Fibroblast of lung (primary cell): ENCODE results near the gene TRAPPC12. TPM values are rescaled to one million over a fixed set of nuclear protein-coding genes. Genes with fewer than 3 reads are reported as not detected.

ENCODE experiments used
- DNase-seq, 2 donors: peaks; one replicate each; pipeline versions ENCODE4 v3.0.0 to v3.0.0-alpha.2; 2010; ENCODE audit warnings: low read depth in 2 of 2
- H2AFZ ChIP-seq: 2 replicates; pipeline ENCODE4 v1.5.1; 2012; ENCODE audit warnings: low read length, control low read depth, inconsistent platforms
- H3K27ac ChIP-seq: 2 replicates; pipeline ENCODE4 v1.5.1; 2011; ENCODE audit warnings: low read length, control low read depth; ENCODE audit not compliant: insufficient read depth
- H3K27me3 ChIP-seq: 2 replicates; pipeline ENCODE4 v1.5.1; 2011; ENCODE audit warnings: mild to moderate bottlenecking, low read length; ENCODE audit not compliant: control insufficient read depth, insufficient read depth
- H3K36me3 ChIP-seq: 2 replicates; pipeline ENCODE4 v1.5.1; 2011; ENCODE audit warnings: low read length; ENCODE audit not compliant: control insufficient read depth, insufficient read depth
- H3K4me1 ChIP-seq: 2 replicates; pipeline ENCODE4 v1.5.1; 2011; ENCODE audit warnings: low read length; ENCODE audit not compliant: control insufficient read depth, insufficient read depth; ENCODE audit errors: extremely low read depth
- H3K4me2 ChIP-seq: 2 replicates; pipeline ENCODE4 v1.5.1; 2011; ENCODE audit warnings: low read length, control low read depth; ENCODE audit not compliant: insufficient read depth; ENCODE audit errors: extremely low read depth
- H3K4me3 ChIP-seq, 4 experiments: fragments of 200-600 bp in 1 of 4; sonication (generic) in 1 of 4; replicated peaks in 1 of 4; 2 replicates each; pipeline ENCODE4 v1.5.1; 2011 to 2016; ENCODE audit warnings: low read length in 4 of 4, low read depth in 3 of 4, mild to moderate bottlenecking in 3 of 4, control low read depth in 2 of 4, inconsistent platforms in 1 of 4, mixed read lengths in 1 of 4; ENCODE audit not compliant: insufficient read depth in 1 of 4; ENCODE audit errors: control extremely low read depth in 1 of 4
- H3K79me2 ChIP-seq: 2 replicates; pipeline ENCODE4 v1.5.1; 2012; ENCODE audit warnings: mild to moderate bottlenecking, low read length, inconsistent platforms; ENCODE audit not compliant: control insufficient read depth, insufficient read depth
- H3K9ac ChIP-seq: 2 replicates; pipeline ENCODE4 v1.5.1; 2011; ENCODE audit warnings: mild to moderate bottlenecking, low read length, control low read depth; ENCODE audit not compliant: insufficient read depth
- H3K9me3 ChIP-seq: 2 replicates; pipeline ENCODE4 v1.5.1; 2012; ENCODE audit warnings: low read depth, low read length; ENCODE audit not compliant: control insufficient read depth, insufficient read depth
- H4K20me1 ChIP-seq: 2 replicates; pipeline ENCODE4 v1.5.1; 2011; ENCODE audit warnings: low read length; ENCODE audit not compliant: control insufficient read depth, insufficient read depth; ENCODE audit errors: extremely low read depth
- EZH2 ChIP-seq: IDR thresholded peaks from 2 replicates; pipeline ENCODE4 v1.5.1; 2012; ENCODE audit warnings: low read length, control low read depth, mild to moderate bottlenecking; ENCODE audit errors: missing control alignments
- polyA plus RNA-seq, 2 donors: library from polyadenylated mRNA; depleted of rRNA in 1 of 2; stranded (reverse) in 1 of 2; unstranded in 1 of 2; fragments of >200 nt; gene quantifications; 2 replicates each; pipeline ENCODE4 v1.2.1, GENCODE V29; 2011 to 2012; ENCODE audit warnings: missing spikeins in 1 of 2
- total RNA-seq: library from RNA; depleted of rRNA; stranded (reverse); fragments of >200 nt; gene quantifications from 2 replicates; pipeline ENCODE4 v1.2.1, GENCODE V29; 2014
- TF ChIP-seq, protein P1 (sequence below), 2 donors: IDR thresholded peaks in 1 of 2; conservative IDR thresholded peaks in 1 of 2; 1 replicate in 1 of 2; 2 replicates in 1 of 2; pipeline ENCODE4 v1.5.1; 2011 to 2012; ENCODE audit warnings: low read length in 2 of 2, control low read depth in 1 of 2, inconsistent platforms in 1 of 2, low read depth in 1 of 2, mild to moderate bottlenecking in 1 of 2

TRAPPC12 gene
- total and polyA plus RNA-seq, 2 donors (not counting 1 experiment from before 2014, with no cell fraction given), result 33.7 to 53.2 TPM

DNA sequence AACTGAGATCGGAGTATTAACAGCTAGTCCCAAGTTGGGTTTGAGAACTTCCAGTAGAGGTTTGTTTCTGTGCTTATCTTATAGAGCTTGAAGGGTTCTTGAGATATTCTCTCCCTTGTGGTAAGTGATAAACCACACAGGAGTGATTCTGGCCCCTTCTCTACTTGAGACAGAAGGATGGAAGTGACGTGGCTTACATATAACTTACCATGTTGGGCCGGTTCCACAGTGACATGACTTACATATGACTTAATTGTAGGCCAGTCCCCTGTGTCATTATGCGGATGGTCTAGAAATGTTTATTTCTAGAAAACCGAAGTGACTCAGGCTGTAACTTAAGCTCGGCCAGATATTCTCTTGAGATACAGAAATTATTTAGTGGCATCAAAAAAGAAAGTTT lies 62.7 kb downstream of the TRAPPC12 start:
- peaks cover 4% of the 10 kb centered on the region for H3K36me3 ChIP-seq
- no peaks in the 10 kb centered on the region for H3K79me2 ChIP-seq
- peak in 1 of 2 donors; percentile 25 for DNase-seq
- no peak overlapping the region for H2AFZ ChIP-seq
- H3K4me1 ChIP-seq, result no peaks in the 10 kb centered on the region
- H3K27me3 ChIP-seq, result no peaks in the 10 kb centered on the region
- no peaks in the 10 kb centered on the region for H4K20me1 ChIP-seq
- H3K9me3 ChIP-seq, result no peaks in the 10 kb centered on the region
- no peak overlapping the region for H3K4me2 ChIP-seq
- H3K4me3 ChIP-seq, result no peak overlapping the region
- no peak overlapping the region for H3K9ac ChIP-seq
- TF ChIP-seq, protein P1, sequence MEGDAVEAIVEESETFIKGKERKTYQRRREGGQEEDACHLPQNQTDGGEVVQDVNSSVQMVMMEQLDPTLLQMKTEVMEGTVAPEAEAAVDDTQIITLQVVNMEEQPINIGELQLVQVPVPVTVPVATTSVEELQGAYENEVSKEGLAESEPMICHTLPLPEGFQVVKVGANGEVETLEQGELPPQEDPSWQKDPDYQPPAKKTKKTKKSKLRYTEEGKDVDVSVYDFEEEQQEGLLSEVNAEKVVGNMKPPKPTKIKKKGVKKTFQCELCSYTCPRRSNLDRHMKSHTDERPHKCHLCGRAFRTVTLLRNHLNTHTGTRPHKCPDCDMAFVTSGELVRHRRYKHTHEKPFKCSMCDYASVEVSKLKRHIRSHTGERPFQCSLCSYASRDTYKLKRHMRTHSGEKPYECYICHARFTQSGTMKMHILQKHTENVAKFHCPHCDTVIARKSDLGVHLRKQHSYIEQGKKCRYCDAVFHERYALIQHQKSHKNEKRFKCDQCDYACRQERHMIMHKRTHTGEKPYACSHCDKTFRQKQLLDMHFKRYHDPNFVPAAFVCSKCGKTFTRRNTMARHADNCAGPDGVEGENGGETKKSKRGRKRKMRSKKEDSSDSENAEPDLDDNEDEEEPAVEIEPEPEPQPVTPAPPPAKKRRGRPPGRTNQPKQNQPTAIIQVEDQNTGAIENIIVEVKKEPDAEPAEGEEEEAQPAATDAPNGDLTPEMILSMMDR (conservative IDR thresholded peaks at IDR 0.05 in 1 of 2, IDR thresholded peaks at IDR 0.05 in 1 of 2; ENCODE audit: low read depth in 1 of 2, low read length in 2 of 2), result no peak
- TF ChIP-seq EZH2, result no peak
- no peak overlapping the region for H3K27ac ChIP-seq

DNA sequence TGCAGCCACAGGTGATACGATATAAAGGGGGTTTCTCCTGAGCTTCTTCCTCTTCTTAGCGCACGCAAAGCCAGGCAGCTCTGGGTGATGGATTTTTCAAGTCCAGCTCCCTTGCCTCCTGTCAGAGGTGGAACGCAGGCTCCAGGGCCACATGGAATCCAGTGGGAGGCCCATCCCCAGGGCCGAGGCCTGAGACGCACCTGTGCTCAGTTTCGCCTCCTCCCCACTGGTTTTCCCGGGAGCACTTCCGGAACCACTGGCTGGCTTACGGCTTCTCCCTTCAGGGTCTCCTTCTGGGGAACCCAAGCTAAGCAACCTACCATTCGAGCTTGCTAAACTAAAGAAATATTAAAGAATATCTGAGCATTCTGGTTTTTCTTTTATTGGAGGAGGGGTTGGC lies 63.6 kb downstream of the TRAPPC12 start:
- no peak overlapping the region for H3K9ac ChIP-seq
- no peaks in the 10 kb centered on the region for H4K20me1 ChIP-seq
- no peak for DNase-seq
- TF ChIP-seq, protein P1 (conservative IDR thresholded peaks at IDR 0.05 in 1 of 2, IDR thresholded peaks at IDR 0.05 in 1 of 2; ENCODE audit: low read depth in 1 of 2, low read length in 2 of 2), result no peak
- no peak for TF ChIP-seq EZH2
- no peaks in the 10 kb centered on the region for H3K79me2 ChIP-seq
- H3K4me3 ChIP-seq, result no peak overlapping the region
- no peak overlapping the region for H3K27ac ChIP-seq
- peaks cover 3% of the 10 kb centered on the region for H3K4me1 ChIP-seq
- no peaks in the 10 kb centered on the region for H3K9me3 ChIP-seq
- no peak overlapping the region for H3K4me2 ChIP-seq
- peaks cover 4% of the 10 kb centered on the region for H3K36me3 ChIP-seq
- H3K27me3 ChIP-seq, result no peaks in the 10 kb centered on the region
- H2AFZ ChIP-seq, result no peak overlapping the region

DNA sequence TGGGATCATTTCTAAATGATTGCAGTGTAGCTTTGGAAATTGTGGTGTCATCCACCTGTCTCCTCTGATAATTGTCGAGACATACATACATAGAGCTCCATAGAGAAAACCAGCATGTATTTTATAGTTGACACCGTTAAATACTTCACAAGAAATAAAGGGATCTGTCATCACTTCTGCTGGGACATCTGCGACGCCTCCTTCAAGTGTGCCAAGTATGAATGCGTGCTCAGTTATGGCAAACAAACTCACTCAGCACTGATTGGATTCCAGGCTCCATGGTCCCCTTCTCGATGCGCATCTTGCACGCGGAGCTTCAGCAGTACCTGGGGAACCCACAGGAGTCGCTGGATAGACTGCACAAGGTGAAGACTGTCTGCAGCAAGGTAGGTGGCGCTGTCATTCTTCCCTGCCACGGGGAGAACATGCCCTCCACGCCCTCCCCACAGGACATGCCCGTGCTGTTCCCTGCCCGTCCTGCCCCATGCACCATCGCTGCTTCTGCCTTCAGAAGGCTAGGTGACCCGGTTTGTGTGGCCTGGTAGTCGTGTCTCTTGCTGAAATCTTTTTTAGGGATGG lies 64.1 kb downstream of the TRAPPC12 start:
- H3K36me3 ChIP-seq, result peaks cover 4% of the 10 kb centered on the region
- H3K9ac ChIP-seq, result no peak overlapping the region
- H3K4me1 ChIP-seq, result peaks cover 3% of the 10 kb centered on the region
- DNase-seq, result no peak
- TF ChIP-seq, protein P1 (conservative IDR thresholded peaks at IDR 0.05 in 1 of 2, IDR thresholded peaks at IDR 0.05 in 1 of 2; ENCODE audit: low read depth in 1 of 2, low read length in 2 of 2), result no peak
- no peak for TF ChIP-seq EZH2
- no peaks in the 10 kb centered on the region for H3K79me2 ChIP-seq
- H4K20me1 ChIP-seq, result no peaks in the 10 kb centered on the region
- no peak overlapping the region for H3K4me3 ChIP-seq
- no peak overlapping the region for H2AFZ ChIP-seq
- no peaks in the 10 kb centered on the region for H3K9me3 ChIP-seq
- no peak overlapping the region for H3K4me2 ChIP-seq
- no peak overlapping the region for H3K27ac ChIP-seq
- no peaks in the 10 kb centered on the region for H3K27me3 ChIP-seq
